ENCODE data around the gene PLXNB3.
"Not testable (repeated sequence)": the region's sequence is repeated elsewhere in the genome, so short reads cannot be mapped to it uniquely, and the experiment has no call there.

PLXNB3 gene

DNA sequence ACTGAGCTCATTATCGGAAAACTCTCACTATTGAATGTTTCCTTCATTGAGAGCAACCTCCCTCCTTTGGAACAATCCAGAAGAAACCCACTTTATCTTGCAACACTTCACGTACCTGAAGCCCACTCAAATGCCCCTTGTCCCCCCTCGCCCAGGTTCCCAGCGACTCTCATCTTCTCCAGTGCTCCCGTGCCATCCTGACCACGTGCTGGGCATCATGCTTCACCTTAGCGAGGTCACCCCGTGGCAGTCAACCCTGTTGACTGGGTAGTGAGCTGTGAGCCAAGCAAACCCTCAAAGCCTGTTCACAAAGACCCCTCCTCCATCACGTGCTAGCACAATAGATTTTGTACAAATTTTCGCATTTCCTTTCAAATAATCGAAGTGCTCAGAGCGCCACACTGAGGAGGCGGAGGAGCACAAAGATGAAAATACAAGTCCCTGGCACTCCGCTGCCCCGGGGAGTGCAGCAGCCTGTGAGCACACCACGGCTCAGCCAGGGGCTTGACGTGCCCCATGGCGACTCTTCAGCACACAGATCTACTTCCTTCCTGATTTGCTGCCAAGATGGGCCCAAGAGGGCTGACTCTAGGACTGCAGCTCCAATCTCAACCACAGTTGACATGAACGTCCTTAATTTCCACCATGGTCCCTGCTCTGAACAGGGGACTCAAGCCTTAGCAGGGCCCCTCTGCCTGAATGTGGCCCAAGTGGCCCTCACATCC, 50.7 kb downstream of the PLXNB3 start:
- no peak for DNase-seq (ENCODE audit: low read depth, low spot score)

DNA sequence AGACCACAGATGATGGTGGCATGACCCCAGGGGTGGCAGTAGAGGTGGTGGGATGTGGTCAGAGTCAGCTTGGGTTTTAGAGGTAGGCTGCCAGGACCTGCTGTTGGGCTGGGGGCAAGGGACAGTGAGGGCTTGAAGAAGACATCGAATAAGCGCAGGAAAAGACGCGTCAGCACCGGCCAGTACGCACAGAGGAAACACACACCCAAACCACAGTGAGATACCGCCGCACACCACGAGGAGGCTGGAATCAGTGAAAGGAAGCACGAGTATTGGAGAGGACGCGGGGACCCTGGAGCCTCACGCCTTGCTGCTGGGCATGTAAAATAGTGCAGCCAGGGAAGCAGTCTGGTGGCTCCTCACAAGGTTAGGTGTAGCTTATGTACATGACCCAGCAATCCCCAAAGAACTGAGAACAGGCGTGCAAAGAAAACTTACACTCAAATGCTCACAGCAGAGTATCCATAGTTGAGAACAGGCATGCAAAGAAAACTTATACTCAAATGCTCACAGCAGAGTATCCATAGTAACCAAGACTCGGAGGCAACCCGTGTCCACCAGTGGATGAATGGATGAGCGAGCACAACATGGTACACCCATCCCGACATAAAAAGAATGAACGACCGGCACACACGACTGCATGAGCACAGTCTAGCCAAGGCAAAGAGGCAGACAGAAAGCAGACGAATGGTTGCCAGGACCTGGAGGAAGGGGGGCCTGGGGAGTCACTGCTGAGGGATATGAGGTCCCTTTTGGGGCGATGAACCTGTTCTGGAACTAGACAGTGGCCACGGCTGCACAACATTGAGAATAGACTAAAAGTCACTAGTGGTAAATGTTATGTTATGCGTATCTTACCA, 53.0 kb downstream of the PLXNB3 start:
- no peak for DNase-seq (ENCODE audit: low read depth, low spot score)

GRCh38 chrX:153818064-153818463, 54.0 kb downstream of the PLXNB3 start:
- DNase-seq (ENCODE audit: low read depth, low spot score) = not testable (repeated sequence)

DNA sequence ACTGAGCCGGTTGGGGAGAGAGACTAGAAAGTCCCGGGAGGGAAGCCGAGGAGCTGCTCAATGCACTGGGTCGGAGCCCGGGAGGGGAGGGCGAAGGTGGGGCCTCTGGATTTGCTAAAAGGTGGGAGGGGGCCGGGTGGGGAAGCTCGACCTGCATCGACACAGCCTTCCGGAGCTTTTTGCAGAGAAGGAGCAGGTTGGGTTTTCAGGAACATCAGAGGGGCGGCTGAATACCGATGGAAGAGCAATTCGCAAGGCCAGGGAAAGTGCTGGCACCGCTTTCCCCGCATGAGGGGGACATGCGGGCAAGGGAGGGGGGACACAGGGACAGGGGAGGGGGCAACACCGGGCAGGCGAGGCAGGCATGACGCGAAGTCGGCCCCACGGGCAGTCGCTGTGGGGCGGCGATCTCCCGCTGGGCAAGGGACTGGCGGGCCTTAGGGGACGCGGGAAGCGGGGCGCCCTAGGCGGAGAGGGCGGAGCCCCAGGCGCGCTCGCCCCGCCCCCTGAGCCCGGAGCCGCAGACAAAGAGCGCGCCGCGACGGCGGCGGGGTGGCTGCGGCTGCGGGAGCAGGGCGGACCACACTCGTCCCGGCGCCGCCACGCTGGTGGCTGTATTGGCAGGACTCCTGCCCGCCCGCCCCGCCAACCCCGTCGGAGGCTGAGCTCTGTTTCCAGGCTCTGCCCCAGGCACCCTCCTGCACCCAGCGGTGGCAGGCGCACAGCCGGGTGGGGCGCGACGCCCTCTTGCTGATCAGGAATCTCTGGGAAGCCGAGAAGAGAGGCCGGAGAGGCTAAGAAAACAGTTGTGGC, 54.7 kb downstream of the PLXNB3 start:
- no peak for DNase-seq (ENCODE audit: low read depth, low spot score)

DNA sequence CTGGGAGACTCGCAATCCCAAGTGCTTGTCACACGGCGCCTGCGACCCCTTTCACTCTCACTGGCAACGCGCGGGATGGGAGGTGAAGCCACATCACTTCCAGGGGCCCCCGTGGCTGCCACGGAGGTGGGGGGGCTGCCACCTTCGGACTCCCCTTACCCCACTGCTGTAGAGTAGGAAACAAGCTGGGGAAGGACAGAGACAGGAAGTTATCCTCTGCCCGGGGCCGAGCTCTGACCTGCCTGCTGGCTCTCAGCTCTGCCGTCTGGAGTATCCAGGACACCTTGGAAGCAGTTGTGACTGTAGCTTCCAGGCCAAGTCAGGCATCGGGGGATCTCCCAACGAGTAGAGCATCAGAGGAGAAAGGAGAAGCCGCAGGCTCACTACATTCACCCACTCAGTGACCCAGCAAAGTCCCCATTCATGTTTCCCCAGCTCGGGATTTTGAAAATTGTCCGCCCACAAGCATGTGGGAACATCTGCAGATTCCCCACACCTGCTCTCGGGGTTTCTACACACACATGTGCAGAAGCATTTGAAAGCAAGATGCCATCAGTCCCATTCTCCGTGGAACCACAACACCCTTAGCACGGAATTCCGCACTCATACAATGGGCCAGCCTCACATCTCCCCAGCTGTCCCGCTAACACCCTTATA, 55.5 kb downstream of the PLXNB3 start:
- DNase-seq (ENCODE audit: low read depth, low spot score) = no peak

DNA sequence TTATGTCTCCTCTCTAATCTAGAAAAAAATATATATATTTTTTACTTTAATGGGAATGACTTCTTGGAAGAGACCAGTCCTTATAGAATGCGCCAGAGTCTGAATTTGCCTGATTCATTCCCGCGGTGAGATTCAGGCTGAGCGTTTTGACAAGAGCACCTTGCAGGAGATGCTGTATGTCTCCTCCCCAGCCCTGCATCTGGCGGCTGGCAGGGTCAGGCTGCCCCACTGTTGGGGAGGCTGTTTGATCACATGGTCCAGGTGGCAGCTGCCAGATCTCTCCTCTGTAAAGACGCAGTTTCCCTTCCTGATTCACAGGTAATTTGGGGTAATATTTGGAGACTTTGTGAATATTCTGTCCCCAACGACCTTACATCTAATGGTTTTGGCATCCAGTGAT, 56.6 kb downstream of the PLXNB3 start:
- DNase-seq (ENCODE audit: low read depth, low spot score) = no peak

DNA sequence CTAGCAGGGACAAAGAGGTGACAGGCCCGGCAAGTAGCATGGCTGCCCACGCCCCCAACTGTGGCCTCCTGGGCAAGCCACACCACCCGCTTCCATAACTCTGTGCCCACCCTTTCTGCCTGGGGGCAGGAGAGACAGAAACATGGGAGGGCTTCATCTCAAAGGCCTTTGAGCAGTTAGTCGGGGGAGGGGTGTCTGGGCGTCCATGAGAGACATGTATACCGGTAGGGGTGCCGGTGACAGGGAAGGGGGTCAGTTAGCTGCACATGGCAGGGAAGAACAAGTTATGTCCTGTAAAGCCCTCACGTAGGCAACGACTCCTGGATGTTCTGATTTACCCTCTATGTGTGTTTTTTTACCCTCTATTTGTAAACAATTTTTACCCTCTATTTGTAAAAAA, 57.0 kb downstream of the PLXNB3 start:
- DNase-seq (ENCODE audit: low read depth, low spot score) = no peak

DNA sequence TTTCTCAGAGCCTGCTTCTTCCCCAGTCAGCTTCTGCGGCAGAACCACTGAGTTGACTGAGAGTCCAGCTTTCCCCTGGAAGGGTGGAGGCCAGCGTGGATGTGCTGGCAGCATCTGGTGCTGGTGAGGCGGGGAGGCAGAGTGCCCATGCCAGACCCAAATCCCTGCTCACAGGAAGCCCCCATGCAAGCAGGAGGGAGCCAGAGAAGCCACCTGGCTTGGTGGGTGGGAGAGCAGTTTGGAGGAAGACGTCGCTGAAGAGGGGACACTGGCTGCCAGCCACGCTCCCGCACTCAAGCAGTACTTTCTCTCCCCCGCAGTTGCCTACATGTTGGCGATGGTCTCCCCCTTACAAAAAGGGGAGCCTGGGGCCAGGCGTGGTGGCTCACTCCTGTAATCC, 60.3 kb downstream of the PLXNB3 start:
- no peak for DNase-seq (ENCODE audit: low read depth, low spot score)

GRCh38 chrX:153825042-153825441, 61.0 kb downstream of the PLXNB3 start:
- no peak for DNase-seq (ENCODE audit: low read depth, low spot score)
